CD4-positive, alpha-beta T cell treated with Interleukin-2 at 100 ng/mL for 4 hours (primary cell): ENCODE data around the gene CYTH4.
"Not testable (repeated sequence)": the region's sequence is repeated elsewhere in the genome, so short reads cannot be mapped to it uniquely, and the experiment has no call there.

Experiments
- DNase-seq: peaks from one replicate; pipeline ENCODE4 v3.0.0-alpha.2; 2020; ENCODE audit warnings: low spot score

Gene CYTH4

GRCh38 chr22:37310075-37310606, 27.8 kb downstream of the CYTH4 start:
- no peak for DNase-seq

GRCh38 chr22:37310815-37311595, 28.7 kb downstream of the CYTH4 start:
- DNase-seq, result no peak

- DNase-seq, result no peak
These were observed 29.5 kb downstream of the CYTH4 start for GRCh38 chr22:37311761-37312312.

GRCh38 chr22:37312549-37313183, 30.4 kb downstream of the CYTH4 start:
- DNase-seq, result no peak

GRCh38 chr22:37313376-37314314, 31.3 kb downstream of the CYTH4 start:
- DNase-seq, result no peak

GRCh38 chr22:37314315-37315074, 32.2 kb downstream of the CYTH4 start:
- DNase-seq, result peak; percentile 16

GRCh38 chr22:37316405-37316804, 34.1 kb downstream of the CYTH4 start:
- DNase-seq, result no peak

- DNase-seq, result peak; percentile 81
These were observed 34.6 kb downstream of the CYTH4 start for GRCh38 chr22:37316875-37317371.

- no peak for DNase-seq
These were observed 35.4 kb downstream of the CYTH4 start for GRCh38 chr22:37317698-37318210.

GRCh38 chr22:37318364-37319109, 36.2 kb downstream of the CYTH4 start:
- DNase-seq, result no peak

GRCh38 chr22:37319469-37319868, 37.2 kb downstream of the CYTH4 start:
- DNase-seq, result no peak

GRCh38 chr22:37320726-37321677, 38.7 kb downstream of the CYTH4 start:
- DNase-seq, result no peak

- DNase-seq, result no peak
These were observed 42.2 kb downstream of the CYTH4 start for GRCh38 chr22:37324340-37325038.

- DNase-seq, result no peak
These were observed 42.7 kb downstream of the CYTH4 start for GRCh38 chr22:37325039-37325395.

GRCh38 chr22:37326726-37327125, 44.4 kb downstream of the CYTH4 start:
- DNase-seq, result no peak

GRCh38 chr22:37328017-37328416, 45.7 kb downstream of the CYTH4 start:
- DNase-seq, result no peak

- DNase-seq, result not testable (repeated sequence)
These were observed 46.4 kb downstream of the CYTH4 start for GRCh38 chr22:37328538-37329237.
